GM19238 (cell line): ENCODE data around the gene RICTOR.

ENCODE experiments used
- DNase-seq: peaks from one replicate; pipeline ENCODE4 v3.0.0; 2011; ENCODE audit warnings: low spot score; ENCODE audit not compliant: insufficient read length

The RICTOR gene

DNA sequence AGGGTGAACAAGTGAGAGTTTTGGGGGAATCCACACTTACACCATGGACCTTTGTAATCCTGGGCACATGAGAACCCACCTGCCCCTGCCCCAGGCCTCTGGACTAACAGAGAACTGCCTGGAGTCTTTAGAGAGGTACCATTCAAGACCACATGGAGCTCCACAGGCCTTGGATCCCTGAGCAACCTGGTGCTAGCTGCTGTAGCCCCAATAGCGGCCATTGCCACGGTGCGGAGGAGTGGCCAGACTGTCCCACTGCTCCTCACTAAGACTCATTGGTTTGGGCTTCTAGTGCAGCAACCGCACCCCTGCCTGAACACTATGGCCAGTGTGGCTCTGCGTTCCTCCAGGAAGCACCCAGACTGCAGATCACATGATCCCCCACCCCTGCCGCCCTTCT, 182.6 kb downstream of the RICTOR start:
- DNase-seq: no peak

DNA sequence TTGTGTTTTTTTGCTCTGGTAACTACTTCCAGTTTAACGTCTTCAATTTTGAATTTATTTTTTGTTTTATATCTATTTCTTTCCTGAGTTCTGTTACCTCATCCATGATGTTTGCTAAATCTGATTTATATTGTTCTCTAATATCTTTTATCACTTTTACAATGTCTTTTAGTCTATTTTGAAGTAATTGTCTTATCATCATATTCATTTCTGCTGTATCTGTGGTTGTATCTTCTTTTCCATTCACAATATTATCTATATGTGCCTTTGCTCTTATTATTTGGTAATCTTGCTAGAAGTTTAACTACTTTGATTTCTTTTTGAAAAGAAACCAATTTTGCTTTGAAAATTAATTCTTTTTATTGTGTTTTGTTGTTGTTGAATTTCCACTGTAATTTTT, 184.8 kb downstream of the RICTOR start:
- no peak for DNase-seq

DNA sequence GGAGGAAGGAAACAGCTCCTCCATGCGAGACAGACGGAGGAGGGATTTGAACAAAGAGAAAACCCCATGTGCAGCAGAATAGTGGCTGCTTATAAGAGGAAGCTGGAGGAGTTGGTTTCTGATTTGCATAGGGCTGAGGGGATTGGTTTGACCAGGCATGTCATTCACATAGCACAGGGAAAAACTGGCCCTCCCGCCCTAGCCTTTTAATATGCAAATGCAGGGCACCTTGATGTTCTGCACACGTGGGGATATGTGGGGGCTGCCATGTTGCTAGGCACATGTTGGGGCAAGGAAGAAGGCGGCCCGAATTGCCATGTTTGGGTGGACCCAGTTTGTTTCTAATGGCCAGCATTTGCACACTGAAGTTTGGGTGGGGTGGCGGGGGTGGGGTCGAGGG, 186.2 kb downstream of the RICTOR start:
- DNase-seq: no peak
